ENCODE results near the gene SNCAIP. TPM values are rescaled to one million over a fixed set of nuclear protein-coding genes. Genes with fewer than 3 reads are reported as not detected.

The SNCAIP gene
- total RNA-seq, 2 experiments from 2014 or later: not detected

Other genes with a start within 250 kb of the SNCAIP start
- gene LOX, start 234.0 kb upstream of the SNCAIP start, total RNA-seq: under 1 TPM; 0.04 to 0.10 TPM
- not detected for gene ZNF474, start 182.7 kb upstream of the SNCAIP start, total RNA-seq

Measured in activated CD4-positive, alpha-beta T cell treated with anti-CD3 and anti-CD28 coated beads, Interleukin-2, amount 10 ng/mL, durations not matched to agents 7 days and 5 days (primary cell).